GM23338 (cell line): ENCODE measurements around the gene COL6A1. TPM values are rescaled to one million over a fixed set of nuclear protein-coding genes. Genes with fewer than 3 reads are reported as not detected.

Experiments
- ATAC-seq: fragments of 200-7000 bp; cut with Tn5 transposase; 3 replicates; pipeline ENCODE4 v1.9.1; 2020
- DNase-seq: peaks from one replicate; pipeline ENCODE4 v3.0.0-alpha.2; 2015; ENCODE audit warnings: low spot score
- H2AFZ ChIP-seq: fragments of 200-600 bp; sonication (generic); 2 replicates; pipeline ENCODE4 v1.8.0; 2016; ENCODE audit warnings: antibody characterized with exemption, mild to moderate bottlenecking, moderate library complexity
- H3F3A ChIP-seq: fragments of 200-600 bp; sonication (generic); replicated peaks from 2 replicates; pipeline ENCODE4 v1.8.0; 2017; ENCODE audit warnings: antibody characterized with exemption, mixed run types, low read depth
- H3K27ac ChIP-seq: fragments of 200-600 bp; sonication (generic); 2 replicates; pipeline ENCODE4 v1.6.1; 2016; ENCODE audit warnings: low read depth
- H3K27me3 ChIP-seq: fragments of 200-600 bp; sonication (generic); 2 replicates; pipeline ENCODE4 v1.8.0; 2016; ENCODE audit warnings: mild to moderate bottlenecking, mixed run types, moderate library complexity; ENCODE audit not compliant: insufficient read depth
- H3K36me3 ChIP-seq: fragments of 200-600 bp; sonication (generic); 2 replicates; pipeline ENCODE4 v1.8.0; 2016; ENCODE audit warnings: mild to moderate bottlenecking; ENCODE audit not compliant: insufficient read depth
- H3K4me1 ChIP-seq: fragments of 200-600 bp; sonication (generic); 2 replicates; pipeline ENCODE4 v1.8.0; 2016; ENCODE audit warnings: mild to moderate bottlenecking, moderate library complexity; ENCODE audit not compliant: insufficient read depth
- H3K4me2 ChIP-seq: fragments of 200-600 bp; sonication (generic); 2 replicates; pipeline ENCODE4 v1.7.1; 2017; ENCODE audit warnings: mixed run types
- H3K4me3 ChIP-seq: fragments of 200-600 bp; sonication (generic); 2 replicates; pipeline ENCODE4 v1.6.1; 2016; ENCODE audit warnings: mixed run types
- H3K79me2 ChIP-seq: fragments of 200-600 bp; sonication (generic); replicated peaks from 2 replicates; pipeline ENCODE4 v1.8.0; 2017; ENCODE audit warnings: mild to moderate bottlenecking; ENCODE audit not compliant: insufficient read depth
- H3K9me2 ChIP-seq: fragments of 200-600 bp; sonication (generic); 2 replicates; pipeline ENCODE4 v1.8.0; 2017; ENCODE audit not compliant: insufficient read depth
- H4K20me1 ChIP-seq: fragments of 200-600 bp; sonication (generic); replicated peaks from 2 replicates; pipeline ENCODE4 v1.8.0; 2017; ENCODE audit warnings: mild to moderate bottlenecking; ENCODE audit not compliant: insufficient read depth
- H3K27ac Mint-ChIP-seq: 2 replicates; pipeline ENCODE4 v1.8.0; 2020; ENCODE audit warnings: inconsistent platforms, mild to moderate bottlenecking, moderate library complexity, mixed read lengths
- H3K27me3 Mint-ChIP-seq: 3 replicates; pipeline ENCODE4 v1.8.0; 2022; ENCODE audit warnings: low read depth, mild to moderate bottlenecking, moderate library complexity, mixed read lengths, inconsistent platforms; ENCODE audit not compliant: insufficient read depth, poor library complexity
- H3K36me3 Mint-ChIP-seq: 3 replicates; pipeline ENCODE4 v1.8.0; 2021; ENCODE audit warnings: low read depth, mild to moderate bottlenecking, inconsistent platforms, moderate library complexity, mixed read lengths
- H3K4me1 Mint-ChIP-seq: 3 replicates; pipeline ENCODE4 v1.8.0; 2020; ENCODE audit warnings: mild to moderate bottlenecking, inconsistent platforms, mixed read lengths
- H3K4me3 Mint-ChIP-seq: 3 replicates; pipeline ENCODE4 v1.8.0; 2021; ENCODE audit warnings: moderate library complexity, mild to moderate bottlenecking, inconsistent platforms, mixed read lengths
- H3K9me3 Mint-ChIP-seq: 3 replicates; pipeline ENCODE4 v1.8.0; 2020; ENCODE audit warnings: moderate library complexity, mild to moderate bottlenecking, inconsistent platforms, mixed read lengths
- ETS1 ChIP-seq: IDR thresholded peaks from 2 replicates; pipeline ENCODE4 v1.6.1; 2016; ENCODE audit warnings: antibody characterized with exemption
- NANOG ChIP-seq: IDR thresholded peaks from 2 replicates; pipeline ENCODE4 v1.6.1; 2016; ENCODE audit warnings: antibody characterized with exemption, borderline replicate concordance
- POLR2AphosphoS5 ChIP-seq: IDR thresholded peaks from 2 replicates; pipeline ENCODE4 v1.6.1; 2016; ENCODE audit warnings: antibody characterized with exemption, low read depth
- STAT1 ChIP-seq: IDR thresholded peaks from one replicate; pipeline ENCODE4 v1.6.1; 2016; ENCODE audit warnings: antibody characterized with exemption; ENCODE audit not compliant: unreplicated experiment
- ZNF114 ChIP-seq: fragments of 250-450 bp; sonication (Bioruptor Pico); IDR thresholded peaks from 2 replicates; pipeline ENCODE4 v1.5.0; 2020; ENCODE audit warnings: mild to moderate bottlenecking, moderate library complexity
- ZNF331 ChIP-seq: fragments of 250-450 bp; sonication (Bioruptor Pico); IDR thresholded peaks from 2 replicates; pipeline ENCODE4 v1.5.0; 2020; ENCODE audit warnings: low read depth, mild to moderate bottlenecking, moderate library complexity
- ZNF462 ChIP-seq: fragments of 250-450 bp; sonication (Bioruptor Pico); IDR thresholded peaks from 2 replicates; pipeline ENCODE4 v1.5.0; 2020; ENCODE audit warnings: mild to moderate bottlenecking, moderate library complexity
- polyA plus RNA-seq: library from polyadenylated mRNA; unstranded; fragments of >200 nt; fragmentation: Nextera tagmentation; extraction: Ambion mirVana; gene quantifications from 2 replicates; pipeline ENCODE4 v1.2.1, GENCODE V29; 2016
- total RNA-seq: library from RNA; depleted of rRNA; stranded (reverse); fragments of >200 nt; shearing (Covaris generic); gene quantifications from 2 replicates; pipeline ENCODE4 v1.2.3, GENCODE V29; 2014
- TF ChIP-seq, protein P1 (sequence below), 2 experiments: fragments of 200-600 bp in 1 of 2; sonication (generic) in 1 of 2; conservative IDR thresholded peaks; 2 replicates each; pipeline versions ENCODE4 v1.5.1 to v1.6.1; 2016 to 2017; ENCODE audit warnings: antibody characterized with exemption in 2 of 2, low read depth in 2 of 2, mild to moderate bottlenecking in 2 of 2, moderate library complexity in 1 of 2

Gene COL6A1
- total and polyA plus RNA-seq, 2 experiments from 2014 or later: 76.0 to 180 TPM

DNA sequence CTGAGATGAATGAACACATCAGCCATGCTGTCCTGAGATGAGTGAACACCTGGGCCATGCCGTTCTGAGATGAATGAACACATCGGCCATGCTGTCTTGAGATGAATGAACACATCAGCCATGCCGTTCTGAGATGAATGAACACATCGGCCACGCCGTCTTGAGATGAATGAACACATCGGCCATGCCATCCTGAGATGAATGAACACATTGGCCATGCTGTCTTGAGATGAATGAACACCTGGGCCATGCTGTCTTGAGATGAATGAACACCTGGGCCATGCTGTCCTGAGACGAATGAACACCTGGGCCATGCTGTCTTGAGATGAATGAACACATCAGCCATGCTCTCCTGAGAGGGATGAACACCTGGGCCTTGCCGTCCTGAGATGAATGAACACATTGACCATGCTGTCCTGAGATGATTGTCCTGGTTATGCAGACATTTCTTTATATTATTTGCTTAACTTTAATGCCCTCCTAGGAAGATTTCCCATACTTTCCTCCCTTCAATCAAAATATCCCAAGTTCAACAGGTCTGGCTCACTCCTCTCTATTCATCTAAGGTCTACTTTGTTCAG lies 48.6 kb upstream of the COL6A1 start:
- no peak overlapping the region for H3K4me2 ChIP-seq
- no peak for ATAC-seq
- H3K4me3 ChIP-seq: no peak overlapping the region
- peaks cover 17% of the 10 kb centered on the region for H3K36me3 Mint-ChIP-seq
- H3K79me2 ChIP-seq: no peaks in the 10 kb centered on the region
- no peak overlapping the region for H2AFZ ChIP-seq
- TF ChIP-seq ZNF331 (CRISPR knock-in tag) (no peak), STAT1 (no peak), ZNF462 (CRISPR knock-in tag) (no peak), POLR2AphosphoS5 (no peak), ETS1 (no peak), ZNF114 (CRISPR knock-in tag) (no peak), NANOG (no peak)
- TF ChIP-seq, protein P1, sequence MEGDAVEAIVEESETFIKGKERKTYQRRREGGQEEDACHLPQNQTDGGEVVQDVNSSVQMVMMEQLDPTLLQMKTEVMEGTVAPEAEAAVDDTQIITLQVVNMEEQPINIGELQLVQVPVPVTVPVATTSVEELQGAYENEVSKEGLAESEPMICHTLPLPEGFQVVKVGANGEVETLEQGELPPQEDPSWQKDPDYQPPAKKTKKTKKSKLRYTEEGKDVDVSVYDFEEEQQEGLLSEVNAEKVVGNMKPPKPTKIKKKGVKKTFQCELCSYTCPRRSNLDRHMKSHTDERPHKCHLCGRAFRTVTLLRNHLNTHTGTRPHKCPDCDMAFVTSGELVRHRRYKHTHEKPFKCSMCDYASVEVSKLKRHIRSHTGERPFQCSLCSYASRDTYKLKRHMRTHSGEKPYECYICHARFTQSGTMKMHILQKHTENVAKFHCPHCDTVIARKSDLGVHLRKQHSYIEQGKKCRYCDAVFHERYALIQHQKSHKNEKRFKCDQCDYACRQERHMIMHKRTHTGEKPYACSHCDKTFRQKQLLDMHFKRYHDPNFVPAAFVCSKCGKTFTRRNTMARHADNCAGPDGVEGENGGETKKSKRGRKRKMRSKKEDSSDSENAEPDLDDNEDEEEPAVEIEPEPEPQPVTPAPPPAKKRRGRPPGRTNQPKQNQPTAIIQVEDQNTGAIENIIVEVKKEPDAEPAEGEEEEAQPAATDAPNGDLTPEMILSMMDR (conservative IDR thresholded peaks at IDR 0.05; ENCODE audit: low read depth in 2 of 2): no peak
- H3K27ac Mint-ChIP-seq: no peak overlapping the region
- no peaks in the 10 kb centered on the region for H3K36me3 ChIP-seq
- H4K20me1 ChIP-seq: no peaks in the 10 kb centered on the region
- H3F3A ChIP-seq: no peaks in the 10 kb centered on the region
- H3K4me1 ChIP-seq: no peaks in the 10 kb centered on the region
- peaks cover 8% of the 10 kb centered on the region for H3K27me3 Mint-ChIP-seq
- no peaks in the 10 kb centered on the region for H3K9me2 ChIP-seq
- H3K9me3 Mint-ChIP-seq: peaks cover 40% of the 10 kb centered on the region
- H3K27me3 ChIP-seq: no peaks in the 10 kb centered on the region
- H3K4me1 Mint-ChIP-seq: no peaks in the 10 kb centered on the region; the same call in 2 of the 3 replicates
- H3K4me3 Mint-ChIP-seq: no peak overlapping the region
- no peak for DNase-seq
- H3K27ac ChIP-seq: no peak overlapping the region
